Smooth muscle cell (in vitro differentiated cells): ENCODE data around the gene MEIS2. TPM values are rescaled to one million over a fixed set of nuclear protein-coding genes. Genes with fewer than 3 reads are reported as not detected.

Source experiments
- DNase-seq: peaks from one replicate; lab custom pipeline; 2025; ENCODE audit not compliant: unreplicated experiment; lab: John Stamatoyannopoulos, UW
- H2AFZ ChIP-seq: fragments of 200-600 bp; sonication (generic); 2 replicates; pipeline ENCODE4 v1.6.0; 2016; ENCODE audit warnings: antibody characterized with exemption, low read depth, mild to moderate bottlenecking
- H3F3A ChIP-seq: fragments of 200-600 bp; sonication (generic); 2 replicates; pipeline ENCODE4 v1.6.0; 2017; ENCODE audit warnings: antibody characterized with exemption, low read depth
- H3K27ac ChIP-seq: fragments of 200-600 bp; sonication (generic); 2 replicates; pipeline ENCODE4 v1.5.1; 2016; ENCODE audit warnings: low read depth, mild to moderate bottlenecking
- H3K27me3 ChIP-seq: fragments of 200-600 bp; sonication (generic); 2 replicates; pipeline ENCODE4 v1.6.1; 2016; ENCODE audit warnings: low read depth, mild to moderate bottlenecking
- H3K36me3 ChIP-seq: fragments of 200-600 bp; sonication (generic); 2 replicates; pipeline ENCODE4 v1.5.1; 2016; ENCODE audit warnings: low read depth
- H3K4me1 ChIP-seq: fragments of 200-600 bp; sonication (generic); 2 replicates; pipeline ENCODE4 v1.5.1; 2016; ENCODE audit warnings: low read depth
- H3K4me2 ChIP-seq: fragments of 200-600 bp; sonication (generic); 2 replicates; pipeline ENCODE4 v1.6.0; 2016; ENCODE audit warnings: mild to moderate bottlenecking
- H3K4me3 ChIP-seq: fragments of 200-600 bp; sonication (generic); 2 replicates; pipeline ENCODE4 v1.5.1; 2016; ENCODE audit warnings: mild to moderate bottlenecking
- H3K79me2 ChIP-seq: fragments of 200-600 bp; sonication (generic); 2 replicates; pipeline ENCODE4 v1.6.0; 2016; ENCODE audit warnings: low read depth, mild to moderate bottlenecking
- H3K9ac ChIP-seq: fragments of 200-600 bp; sonication (generic); 2 replicates; pipeline ENCODE4 v1.6.0; 2016; ENCODE audit warnings: low read depth
- H3K9me3 ChIP-seq: fragments of 200-600 bp; sonication (generic); replicated peaks from 2 replicates; pipeline ENCODE4 v1.5.1; 2016; ENCODE audit warnings: low read depth
- H4K20me1 ChIP-seq: fragments of 200-600 bp; sonication (generic); 2 replicates; pipeline ENCODE4 v1.6.0; 2016; ENCODE audit warnings: low read depth
- WGBS: methylation state at CpG from one replicate; pipeline ENCODE4 v1.1.7; 2016; ENCODE audit warnings: low lambda C conversion rate; 5-methylcytosine and 5-hydroxymethylcytosine counted together
- polyA plus RNA-seq: library from polyadenylated mRNA; unstranded; fragments of >200 nt; fragmentation: Nextera tagmentation; extraction: Ambion mirVana; gene quantifications from 2 replicates; pipeline ENCODE4 v1.2.1, GENCODE V29; 2016
- total RNA-seq: library from RNA; depleted of rRNA; stranded (reverse); fragments of >200 nt; gene quantifications from 2 replicates; pipeline ENCODE4 v1.2.3, GENCODE V29; 2014
- TF ChIP-seq, protein P1 (sequence below): fragments of 200-600 bp; sonication (generic); IDR thresholded peaks from 2 replicates; pipeline ENCODE4 v1.5.1; 2017; ENCODE audit warnings: borderline replicate concordance, mild to moderate bottlenecking, antibody characterized with exemption; ENCODE audit not compliant: insufficient read depth, poor library complexity, severe bottlenecking

Gene MEIS2
- total and polyA plus RNA-seq, 2 experiments from 2014 or later, result 13.0 to 33.4 TPM

DNA sequence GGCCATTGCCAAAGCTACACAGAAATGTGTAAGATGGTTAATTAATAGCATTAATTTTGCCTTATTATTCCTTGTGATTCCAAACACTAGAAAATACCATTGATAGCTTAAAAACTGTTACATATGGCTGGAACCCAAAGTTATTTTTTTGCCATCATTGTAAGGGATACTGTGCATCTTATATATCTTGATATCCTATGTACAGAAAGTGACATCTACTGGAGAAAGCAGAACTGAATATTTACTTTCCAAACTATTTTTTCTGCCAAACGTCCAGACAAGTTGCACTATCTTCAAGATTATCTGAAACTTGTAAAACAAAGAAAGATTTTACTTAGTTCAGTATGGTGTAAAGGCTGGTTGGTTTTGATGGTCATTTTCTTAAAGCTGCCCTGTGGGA is 33.3 kb upstream of the MEIS2 start:
- 0% methylated on average over 1 of the region's 1 CpG for WGBS
- DNase-seq, result no peak
- Histone ChIP-seq H3K9me3 (no peaks in the 10 kb centered on the region), H3K36me3 (no peaks in the 10 kb centered on the region), H3K27me3 (no peaks in the 10 kb centered on the region), H3K4me1 (peaks cover 9% of the 10 kb centered on the region), H4K20me1 (no peaks in the 10 kb centered on the region), H3K9ac (no peak overlapping the region), H3K79me2 (no peaks in the 10 kb centered on the region), H3F3A (no peaks in the 10 kb centered on the region), H2AFZ (peak overlapping the region; percentile 59), H3K4me3 (no peak overlapping the region), H3K27ac (peak overlapping the region; percentile 5), H3K4me2 (no peak overlapping the region)
- TF ChIP-seq, protein P1, sequence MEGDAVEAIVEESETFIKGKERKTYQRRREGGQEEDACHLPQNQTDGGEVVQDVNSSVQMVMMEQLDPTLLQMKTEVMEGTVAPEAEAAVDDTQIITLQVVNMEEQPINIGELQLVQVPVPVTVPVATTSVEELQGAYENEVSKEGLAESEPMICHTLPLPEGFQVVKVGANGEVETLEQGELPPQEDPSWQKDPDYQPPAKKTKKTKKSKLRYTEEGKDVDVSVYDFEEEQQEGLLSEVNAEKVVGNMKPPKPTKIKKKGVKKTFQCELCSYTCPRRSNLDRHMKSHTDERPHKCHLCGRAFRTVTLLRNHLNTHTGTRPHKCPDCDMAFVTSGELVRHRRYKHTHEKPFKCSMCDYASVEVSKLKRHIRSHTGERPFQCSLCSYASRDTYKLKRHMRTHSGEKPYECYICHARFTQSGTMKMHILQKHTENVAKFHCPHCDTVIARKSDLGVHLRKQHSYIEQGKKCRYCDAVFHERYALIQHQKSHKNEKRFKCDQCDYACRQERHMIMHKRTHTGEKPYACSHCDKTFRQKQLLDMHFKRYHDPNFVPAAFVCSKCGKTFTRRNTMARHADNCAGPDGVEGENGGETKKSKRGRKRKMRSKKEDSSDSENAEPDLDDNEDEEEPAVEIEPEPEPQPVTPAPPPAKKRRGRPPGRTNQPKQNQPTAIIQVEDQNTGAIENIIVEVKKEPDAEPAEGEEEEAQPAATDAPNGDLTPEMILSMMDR, result peak; percentile 33

DNA sequence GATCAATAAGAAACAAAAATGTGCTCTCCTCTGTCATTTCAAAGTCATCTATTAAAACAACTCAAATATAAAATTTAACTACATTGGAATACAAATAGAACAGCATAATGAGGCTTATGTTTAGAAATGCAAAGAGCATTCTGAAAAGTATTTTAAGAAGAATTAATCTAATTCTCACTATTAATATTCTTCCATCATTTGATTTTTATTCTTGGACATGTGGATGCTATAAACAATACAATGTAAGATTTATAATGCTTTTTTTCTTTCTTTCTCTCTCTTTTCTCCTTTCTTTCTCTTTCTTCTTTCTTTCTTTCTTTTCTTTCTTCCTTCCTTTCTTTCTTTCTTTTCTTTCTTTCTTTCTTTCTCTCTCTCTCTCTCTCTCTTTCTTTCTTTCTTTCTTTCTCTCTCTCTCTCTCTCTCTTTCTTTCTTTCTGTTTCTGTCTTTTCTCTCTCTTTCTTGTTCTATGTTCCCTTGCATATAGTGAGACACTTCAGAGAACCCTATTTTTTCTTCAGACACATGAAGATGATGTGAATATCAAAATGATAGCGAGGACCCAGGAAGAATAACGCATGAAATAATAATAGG is 32.6 kb upstream of the MEIS2 start:
- Histone ChIP-seq H3K4me1 (peaks cover 9% of the 10 kb centered on the region), H3K9ac (no peak overlapping the region), H3K4me3 (no peak overlapping the region), H4K20me1 (no peaks in the 10 kb centered on the region), H3K27me3 (no peaks in the 10 kb centered on the region), H2AFZ (peak overlapping the region; percentile 26), H3K4me2 (no peak overlapping the region), H3K79me2 (no peaks in the 10 kb centered on the region), H3K9me3 (no peaks in the 10 kb centered on the region), H3F3A (no peaks in the 10 kb centered on the region), H3K36me3 (no peaks in the 10 kb centered on the region), H3K27ac (no peak overlapping the region)
- no peak for DNase-seq
- 97% methylated on average over 2 of the region's 2 CpGs for WGBS
- TF ChIP-seq, protein P1, result no peak

DNA sequence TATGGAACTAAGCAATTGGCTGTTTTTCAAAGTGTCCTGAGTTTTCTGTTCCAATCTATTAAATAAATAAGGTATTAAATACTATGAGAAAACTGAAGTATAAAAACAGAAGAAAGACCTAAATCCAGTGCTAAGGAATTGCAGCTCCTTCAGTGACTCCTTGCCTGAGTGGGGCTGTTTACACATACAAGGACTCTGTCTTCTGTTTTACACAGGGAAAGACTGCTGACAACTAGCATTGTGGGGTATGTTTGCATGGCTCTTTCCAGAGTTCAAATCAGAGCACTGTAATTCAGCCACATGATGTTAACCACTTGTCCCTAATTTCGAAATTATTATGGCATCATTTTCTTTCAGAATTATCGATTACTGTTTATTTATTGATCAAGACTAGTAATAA is 31.3 kb upstream of the MEIS2 start:
- Histone ChIP-seq H4K20me1 (no peaks in the 10 kb centered on the region), H2AFZ (peak overlapping the region; percentile 26), H3K36me3 (no peaks in the 10 kb centered on the region), H3K79me2 (no peaks in the 10 kb centered on the region), H3K4me3 (no peak overlapping the region), H3F3A (no peaks in the 10 kb centered on the region), H3K9ac (no peak overlapping the region), H3K4me2 (peak overlapping the region; percentile 37), H3K27me3 (no peaks in the 10 kb centered on the region), H3K9me3 (no peaks in the 10 kb centered on the region), H3K4me1 (peaks cover 9% of the 10 kb centered on the region), H3K27ac (no peak overlapping the region)
- TF ChIP-seq, protein P1, result no peak
- WGBS, result 27% methylated on average over 2 of the region's 2 CpGs
- no peak for DNase-seq

DNA sequence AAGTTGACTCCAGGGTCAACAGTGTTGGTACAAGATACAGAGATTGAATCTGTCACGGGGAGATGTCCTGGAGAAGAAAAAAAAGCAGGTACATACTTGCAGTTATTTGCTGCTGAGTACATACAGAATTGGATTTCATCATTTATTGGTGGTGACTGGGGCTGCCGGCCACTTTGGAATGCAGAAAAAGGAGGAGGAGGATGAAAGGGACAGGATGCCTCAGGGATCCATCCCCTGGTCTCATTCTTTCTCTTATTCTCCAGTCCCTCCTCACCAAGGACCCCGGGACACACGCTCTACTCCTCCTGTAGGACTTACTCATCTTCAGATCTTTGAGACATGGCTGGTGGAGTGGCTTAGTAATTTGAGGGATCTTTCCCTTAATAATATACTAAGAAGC is 30.0 kb upstream of the MEIS2 start:
- Histone ChIP-seq H3K4me2 (no peak overlapping the region), H3F3A (no peaks in the 10 kb centered on the region), H2AFZ (no peak overlapping the region), H3K79me2 (no peaks in the 10 kb centered on the region), H3K4me3 (no peak overlapping the region), H3K4me1 (peaks cover 9% of the 10 kb centered on the region), H4K20me1 (no peaks in the 10 kb centered on the region), H3K27me3 (no peaks in the 10 kb centered on the region), H3K27ac (no peak overlapping the region), H3K9me3 (no peaks in the 10 kb centered on the region), H3K36me3 (no peaks in the 10 kb centered on the region), H3K9ac (no peak overlapping the region)
- TF ChIP-seq, protein P1, result no peak
- no peak for DNase-seq
- 23% methylated on average over 4 of the region's 4 CpGs for WGBS
